GM19193 (cell line): Measurements from ENCODE around the gene M1AP.
A peak's percentile ranks its signal among the peaks of the same experiment; 100 is the strongest.

ENCODE experiments used
- POLR2A ChIP-seq: IDR thresholded peaks from 4 replicates; pipeline ENCODE4 v1.6.1; 2011; ENCODE audit not compliant: insufficient read depth, insufficient read length; ENCODE audit errors: extremely low read depth

The M1AP gene

GRCh38 chr2:74552914-74553811, 95.0 kb downstream of the M1AP start:
- TF ChIP-seq POLR2A: no peak

- TF ChIP-seq POLR2A: no peak
Observed at GRCh38 chr2:74551942-74552913, 95.9 kb downstream of the M1AP start.

GRCh38 chr2:74551530-74551929, 96.6 kb downstream of the M1AP start:
- no peak for TF ChIP-seq POLR2A

- TF ChIP-seq POLR2A: no peak
Observed at GRCh38 chr2:74550231-74550630, 97.9 kb downstream of the M1AP start.

- peak; percentile 53 for TF ChIP-seq POLR2A
Observed at GRCh38 chr2:74548900-74549826, 99.0 kb downstream of the M1AP start.

- TF ChIP-seq POLR2A: no peak
Observed at GRCh38 chr2:74548285-74548899, 99.7 kb downstream of the M1AP start.

GRCh38 chr2:74546004-74546403, 102.1 kb downstream of the M1AP start:
- TF ChIP-seq POLR2A: no peak

GRCh38 chr2:74544634-74545033, 103.5 kb downstream of the M1AP start:
- TF ChIP-seq POLR2A: no peak

GRCh38 chr2:74542978-74543377, 105.2 kb downstream of the M1AP start:
- no peak for TF ChIP-seq POLR2A

- TF ChIP-seq POLR2A: no peak
Observed at GRCh38 chr2:74540291-74540690, 107.8 kb downstream of the M1AP start.

GRCh38 chr2:74538881-74539339, 109.2 kb downstream of the M1AP start:
- no peak for TF ChIP-seq POLR2A

GRCh38 chr2:74537140-74537539, 111.0 kb downstream of the M1AP start:
- no peak for TF ChIP-seq POLR2A

- TF ChIP-seq POLR2A: no peak
Observed at GRCh38 chr2:74536166-74536950, 111.8 kb downstream of the M1AP start.
